HT1080 (cell line): Measurements from ENCODE around the gene CTNND2. TPM values are rescaled to one million over a fixed set of nuclear protein-coding genes. Genes with fewer than 3 reads are reported as not detected.
A peak's percentile ranks its signal among the peaks of the same experiment; 100 is the strongest.
"Not testable (repeated sequence)": the region's sequence is repeated elsewhere in the genome, so short reads cannot be mapped to it uniquely, and the experiment has no call there.

ENCODE experiments used
- DNase-seq: peaks from one replicate; pipeline ENCODE4 v3.0.0-alpha.2; 2015; ENCODE audit warnings: low read depth
- total RNA-seq: library from RNA; depleted of rRNA; stranded (reverse); fragments of >200 nt; shearing (Covaris generic); gene quantifications from 2 replicates; pipeline ENCODE4 v1.2.3, GENCODE V29; 2014

The CTNND2 gene
- total RNA-seq, 1 experiment from 2014 or later = 0.18 TPM

DNA sequence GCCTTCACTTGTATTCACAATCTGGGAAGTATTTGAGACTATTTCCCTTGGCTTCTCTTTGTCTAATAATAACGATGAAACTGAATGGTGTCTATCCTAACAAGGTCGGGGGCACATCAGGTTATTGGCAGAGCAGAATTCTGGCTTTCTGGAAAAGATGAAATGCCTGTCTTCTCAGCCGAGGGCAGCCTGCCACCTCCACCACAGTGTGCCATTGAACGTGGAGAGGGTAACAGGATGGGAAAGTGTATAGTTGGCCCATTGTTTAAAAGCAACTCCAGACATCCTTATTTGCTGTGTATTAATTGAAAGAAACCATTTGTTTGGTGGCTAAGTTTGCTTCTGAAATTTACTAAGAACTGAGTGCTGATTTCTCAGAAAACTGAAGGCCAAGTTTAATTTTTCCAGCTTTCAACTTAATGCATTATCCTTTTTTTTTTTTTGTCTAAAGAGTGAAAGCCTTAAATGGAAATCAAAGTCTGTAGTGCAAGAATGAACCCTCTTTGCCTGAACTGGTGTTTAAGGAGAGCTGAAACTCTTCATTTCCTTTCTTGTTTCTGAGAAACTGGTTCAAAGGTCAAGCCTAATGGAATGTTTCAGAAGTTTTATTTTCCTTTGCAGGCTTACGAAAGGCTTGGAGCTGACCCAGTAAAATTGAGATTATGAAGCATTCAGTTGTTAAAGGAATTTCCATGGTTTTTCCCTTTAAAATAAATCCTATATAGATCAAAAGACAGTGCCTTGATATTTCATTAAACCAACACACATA lies 579.5 kb downstream of the CTNND2 start:
- no peak for DNase-seq

- DNase-seq = no peak
Observed at GRCh38 chr5:11323761-11324160, 580.5 kb downstream of the CTNND2 start.

- no peak for DNase-seq
Observed at GRCh38 chr5:11322133-11322532, 582.1 kb downstream of the CTNND2 start.

DNA sequence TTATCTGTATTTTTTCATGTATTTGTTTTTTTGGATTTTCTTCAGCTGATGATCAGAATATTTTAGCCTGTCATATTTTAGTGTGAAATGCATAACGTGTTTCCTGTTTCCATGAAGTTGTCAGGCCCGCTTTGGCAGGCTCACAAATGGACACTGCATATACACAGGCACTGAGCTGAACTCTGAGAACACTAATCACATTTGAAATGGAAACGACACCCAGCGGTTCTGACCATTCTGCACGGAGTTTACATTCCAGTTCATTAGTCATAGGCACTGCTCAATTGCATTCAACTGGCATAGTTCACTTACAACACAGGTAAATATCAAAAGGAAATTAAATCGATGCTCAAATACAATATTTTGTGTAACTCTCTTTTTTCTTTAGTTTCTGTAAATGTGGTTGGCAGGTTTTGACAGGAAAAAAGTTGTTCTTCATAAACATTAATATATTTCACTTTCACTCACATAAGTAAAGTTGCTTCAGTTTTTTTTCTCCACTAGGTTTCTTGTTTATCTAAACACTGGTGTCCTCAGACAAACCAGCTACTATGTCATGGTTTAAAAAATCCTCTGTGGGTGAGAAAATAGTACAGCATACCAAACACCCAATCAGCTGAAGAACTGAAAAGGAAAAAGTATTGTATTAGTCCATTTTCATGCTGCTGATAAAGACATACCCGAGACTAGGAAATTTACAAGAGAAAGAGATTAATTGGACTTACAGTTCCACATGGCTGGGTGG lies 584.2 kb downstream of the CTNND2 start:
- peak; percentile 63 for DNase-seq

DNA sequence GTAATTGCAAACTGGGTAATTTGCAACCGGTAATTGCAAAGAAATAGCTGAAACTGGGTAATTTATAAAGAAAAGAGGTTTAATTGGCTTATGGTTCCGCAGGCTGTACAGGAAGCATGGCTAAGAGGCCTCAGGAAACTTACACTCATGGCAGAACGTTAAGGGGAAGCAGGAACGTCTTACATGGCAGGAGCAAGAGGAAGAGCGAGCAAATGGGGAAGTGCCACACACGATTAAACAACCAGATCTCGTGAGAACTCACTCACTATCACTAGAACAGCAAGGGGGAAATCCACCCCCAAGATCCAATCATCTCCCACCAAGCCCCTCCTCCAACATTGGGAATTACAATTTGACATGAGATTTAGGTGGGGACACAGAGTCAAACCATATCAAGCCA lies 590.6 kb downstream of the CTNND2 start:
- DNase-seq = not testable (repeated sequence)

GRCh38 chr5:11311731-11312130 lies 592.5 kb downstream of the CTNND2 start:
- DNase-seq = no peak

GRCh38 chr5:11311272-11311671 lies 593.0 kb downstream of the CTNND2 start:
- no peak for DNase-seq

- DNase-seq = no peak
Observed at GRCh38 chr5:11310158-11310557, 594.1 kb downstream of the CTNND2 start.

DNA sequence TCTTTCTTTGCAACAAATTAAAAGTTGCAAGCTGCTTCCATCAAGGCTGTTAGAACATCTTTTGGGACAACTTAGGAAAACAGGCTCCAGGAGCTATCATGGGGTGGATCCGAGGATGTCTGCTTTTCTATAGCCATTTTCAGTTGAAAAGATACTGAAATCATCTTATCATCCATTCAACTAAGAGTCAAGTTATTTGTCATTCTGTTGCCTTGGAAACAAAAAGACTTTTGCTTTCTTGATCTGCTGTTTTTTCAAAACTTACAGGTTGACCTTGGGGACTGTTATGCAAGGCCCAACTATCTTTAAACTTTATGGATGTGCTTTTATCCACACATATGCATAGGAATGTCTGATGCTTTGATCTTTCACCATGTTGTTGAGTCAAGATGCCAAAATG lies 597.9 kb downstream of the CTNND2 start:
- no peak for DNase-seq

DNA sequence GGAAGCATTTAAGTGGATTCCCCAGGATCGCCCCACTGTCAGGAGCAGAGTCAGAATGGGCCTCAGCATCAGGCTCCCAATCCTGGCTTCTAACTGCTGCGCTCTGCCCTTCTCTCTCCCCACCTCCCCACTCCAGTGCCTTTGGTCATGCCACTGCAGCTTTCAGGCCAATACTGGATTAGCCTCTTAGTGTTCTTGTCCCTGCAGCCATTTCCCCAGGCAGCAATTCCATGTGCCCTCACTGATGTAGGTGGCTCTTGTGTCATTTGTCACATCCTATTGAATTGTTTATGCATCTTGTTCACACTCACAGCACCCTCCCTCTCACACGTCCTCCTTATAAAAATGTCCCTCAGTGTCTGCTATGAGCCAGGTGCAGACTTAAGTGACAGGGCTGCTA lies 599.0 kb downstream of the CTNND2 start:
- DNase-seq = no peak

- no peak for DNase-seq
Observed at GRCh38 chr5:11304641-11305040, 599.6 kb downstream of the CTNND2 start.

- no peak for DNase-seq
Observed at GRCh38 chr5:11302663-11303062, 601.6 kb downstream of the CTNND2 start.

DNA sequence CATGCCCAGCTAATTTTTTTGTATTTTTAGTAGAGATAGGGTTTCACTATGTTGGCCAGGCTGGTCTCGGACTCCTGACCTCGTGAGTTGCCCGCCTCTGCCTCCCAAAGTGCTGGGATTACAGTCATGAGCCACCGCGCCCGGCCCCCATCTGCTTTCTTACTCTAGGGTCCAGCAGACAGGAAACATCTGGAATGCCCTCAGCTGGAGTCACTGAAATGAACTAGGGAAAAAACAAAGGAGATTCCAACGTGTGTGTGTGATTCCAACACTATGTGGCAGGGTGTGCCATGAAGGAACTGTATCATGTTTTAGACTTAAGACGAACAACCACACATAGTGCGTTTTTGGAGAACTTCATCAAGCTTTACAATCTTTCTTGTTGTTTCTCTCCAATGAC lies 603.1 kb downstream of the CTNND2 start:
- DNase-seq = no peak

- DNase-seq = no peak
Observed at GRCh38 chr5:11300736-11301135, 603.5 kb downstream of the CTNND2 start.

GRCh38 chr5:11298877-11299276 lies 605.4 kb downstream of the CTNND2 start:
- no peak for DNase-seq

- DNase-seq = no peak
Observed at GRCh38 chr5:11293523-11293922, 610.7 kb downstream of the CTNND2 start.

- DNase-seq = no peak
Observed at GRCh38 chr5:11292648-11293356, 611.4 kb downstream of the CTNND2 start.

GRCh38 chr5:11289733-11290132 lies 614.5 kb downstream of the CTNND2 start:
- DNase-seq = no peak

DNA sequence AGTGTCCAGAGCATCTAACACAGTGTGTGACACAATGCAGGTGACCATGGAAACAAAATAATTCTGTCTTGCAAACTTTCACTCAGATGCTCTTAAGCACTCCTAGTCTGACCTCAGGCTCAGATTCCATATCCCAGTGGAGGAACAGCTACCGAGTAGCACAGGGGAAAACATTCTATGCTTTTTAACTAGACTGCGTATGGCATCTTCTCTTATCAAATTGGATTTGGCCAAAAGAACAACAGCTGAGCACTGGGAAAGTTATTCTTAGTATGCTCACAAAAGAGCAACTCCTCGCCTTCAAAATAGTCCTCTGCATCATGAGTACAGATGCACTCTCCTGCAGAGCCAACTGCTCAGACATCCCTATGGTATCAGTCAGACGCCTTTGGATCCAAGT lies 615.0 kb downstream of the CTNND2 start:
- DNase-seq = no peak

GRCh38 chr5:11281842-11282241 lies 622.4 kb downstream of the CTNND2 start:
- DNase-seq = no peak

DNA sequence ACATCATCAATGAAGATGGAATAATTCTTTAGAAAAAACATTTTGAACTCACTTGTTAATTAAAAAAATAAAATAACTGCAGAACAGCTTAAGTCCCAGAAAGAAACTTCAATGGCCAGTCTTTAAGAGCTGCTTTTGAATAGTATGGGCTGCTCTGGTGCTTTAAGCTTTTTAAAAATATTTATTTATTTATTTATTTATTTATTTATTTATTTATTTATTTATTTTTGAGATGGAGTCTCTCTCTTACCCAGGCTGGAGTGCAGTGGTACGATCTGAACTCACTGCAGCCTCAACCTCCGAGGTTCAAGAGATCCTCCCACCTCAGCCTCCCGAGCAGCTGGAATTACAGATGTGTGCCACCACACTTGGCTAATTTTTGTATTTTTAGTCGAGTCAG lies 626.9 kb downstream of the CTNND2 start:
- DNase-seq = no peak

DNA sequence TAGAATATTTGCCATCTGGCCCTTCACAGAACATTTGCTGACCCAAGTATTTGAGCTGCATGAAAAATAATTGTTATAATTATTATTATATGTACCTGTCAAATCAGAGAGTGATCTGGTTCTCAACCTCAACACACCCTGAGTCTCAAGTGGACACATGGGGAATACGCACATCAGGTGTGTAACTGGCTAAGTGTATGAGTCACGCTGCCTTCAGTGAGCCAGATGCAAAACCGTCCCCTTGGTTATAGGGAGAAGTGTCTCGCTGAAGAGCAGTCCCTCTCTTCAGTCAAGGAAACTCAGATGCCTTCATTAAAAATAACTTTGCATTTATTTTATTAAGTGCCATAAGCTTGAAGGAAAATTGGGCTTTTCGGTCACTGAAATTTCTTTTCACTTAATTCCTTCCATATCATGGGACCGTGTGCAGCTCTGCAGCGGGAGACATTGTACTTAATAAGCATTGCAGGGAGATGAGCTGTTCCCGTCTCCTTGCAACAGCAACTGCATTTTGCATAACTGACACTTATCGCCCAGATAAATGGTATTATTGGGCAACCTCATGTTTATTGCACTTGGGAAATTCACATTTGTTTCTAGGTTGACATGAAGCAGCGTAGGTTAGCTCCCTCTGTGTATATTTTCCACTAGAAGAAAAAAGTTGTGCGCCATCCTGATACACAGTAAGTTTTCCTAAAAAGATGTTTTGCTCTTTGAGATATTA lies 630.9 kb downstream of the CTNND2 start:
- no peak for DNase-seq
